ENCODE measurements around the gene MTHFR. TPM values are rescaled to one million over a fixed set of nuclear protein-coding genes. Genes with fewer than 3 reads are reported as not detected.
A peak's percentile ranks its signal among the peaks of the same experiment; 100 is the strongest.

Gene MTHFR
- total RNA-seq, 1 donor from 2014 or later = 27.6 TPM

- DNase-seq = no peak
These were observed 9.5 kb downstream of the MTHFR start for GRCh38 chr1:11796036-11796828.

- DNase-seq = no peak
These were observed 10.4 kb downstream of the MTHFR start for GRCh38 chr1:11795238-11795890.

GRCh38 chr1:11794446-11795237, 11.1 kb downstream of the MTHFR start:
- no peak for DNase-seq

GRCh38 chr1:11793819-11794218, 11.9 kb downstream of the MTHFR start:
- no peak for DNase-seq

- DNase-seq = no peak
These were observed 13.7 kb downstream of the MTHFR start for GRCh38 chr1:11792106-11792505.

GRCh38 chr1:11790880-11791715, 14.7 kb downstream of the MTHFR start:
- DNase-seq = peak; percentile 74

GRCh38 chr1:11790101-11790879, 15.5 kb downstream of the MTHFR start:
- no peak for DNase-seq

- DNase-seq = no peak
These were observed 16.4 kb downstream of the MTHFR start for GRCh38 chr1:11789126-11790067.

GRCh38 chr1:11788549-11789053, 17.2 kb downstream of the MTHFR start:
- no peak for DNase-seq

- DNase-seq = no peak
These were observed 17.8 kb downstream of the MTHFR start for GRCh38 chr1:11787804-11788436.

GRCh38 chr1:11787251-11787803, 18.4 kb downstream of the MTHFR start:
- DNase-seq = no peak

- DNase-seq = no peak
These were observed 19.6 kb downstream of the MTHFR start for GRCh38 chr1:11786168-11786567.

- DNase-seq = peak; percentile 30
These were observed 20.6 kb downstream of the MTHFR start for GRCh38 chr1:11784993-11785769.

- DNase-seq = no peak
These were observed 21.3 kb downstream of the MTHFR start for GRCh38 chr1:11784256-11784992.

GRCh38 chr1:11783556-11783955, 22.2 kb downstream of the MTHFR start:
- no peak for DNase-seq

- DNase-seq = no peak
These were observed 23.5 kb downstream of the MTHFR start for GRCh38 chr1:11782127-11782708.

- no peak for DNase-seq
These were observed 24.5 kb downstream of the MTHFR start for GRCh38 chr1:11781297-11781696.

Measured in occipital lobe (tissue), 2 donors.